ENCODE measurements around the gene SIDT2. TPM values are rescaled to one million over a fixed set of nuclear protein-coding genes. Genes with fewer than 3 reads are reported as not detected.

SIDT2 gene
- total RNA-seq, 3 donors from 2014 or later (not counting 1 experiment from before 2014, with no cell fraction given) = 80.0 to 111 (median 82.0) TPM

DNA sequence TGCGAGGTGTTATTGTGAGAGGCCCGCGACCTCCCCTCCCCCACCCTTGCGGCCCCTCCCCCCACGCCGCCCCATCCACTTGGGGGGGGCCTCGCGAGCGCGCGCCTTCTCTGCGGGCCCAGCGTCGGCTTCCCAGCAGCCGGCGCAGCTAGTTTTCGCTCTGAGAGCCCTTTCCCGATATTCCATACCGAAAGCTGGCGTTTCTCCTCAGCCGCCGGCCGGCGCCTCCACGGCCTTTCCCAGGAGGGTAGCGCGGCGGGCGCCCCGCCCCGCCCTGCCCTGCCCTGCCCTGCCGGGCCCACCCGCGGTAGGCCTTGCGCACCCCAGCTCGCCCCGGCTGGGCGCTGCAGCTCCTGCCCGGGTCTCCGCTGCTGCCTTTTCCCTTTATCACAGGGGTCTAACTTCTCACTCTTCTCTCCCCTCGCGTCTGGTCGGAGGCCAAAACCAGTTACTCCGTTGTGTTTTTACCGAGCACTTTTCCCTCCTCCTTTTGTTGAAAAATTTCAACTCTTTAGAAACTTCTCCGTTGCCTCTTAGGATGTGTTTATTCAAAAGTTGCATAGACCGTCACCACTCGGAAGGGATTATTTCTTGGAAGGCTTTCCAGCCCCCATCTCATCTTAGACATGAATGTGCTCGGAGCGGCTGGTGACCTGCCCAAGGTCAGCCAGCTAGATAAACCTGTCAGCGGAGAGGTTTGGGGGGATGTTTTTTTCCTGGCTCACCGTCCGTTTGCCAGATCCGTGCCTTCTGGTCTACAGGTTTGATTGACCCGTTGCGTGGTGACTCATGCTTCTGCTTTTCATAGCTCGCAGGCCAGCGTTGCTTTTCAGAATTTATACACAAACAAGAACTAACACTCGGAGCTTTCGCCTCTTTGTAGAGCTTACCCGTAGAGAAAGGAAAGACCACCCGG lies 33.8 kb upstream of the SIDT2 start:
- TF ChIP-seq, protein P1, sequence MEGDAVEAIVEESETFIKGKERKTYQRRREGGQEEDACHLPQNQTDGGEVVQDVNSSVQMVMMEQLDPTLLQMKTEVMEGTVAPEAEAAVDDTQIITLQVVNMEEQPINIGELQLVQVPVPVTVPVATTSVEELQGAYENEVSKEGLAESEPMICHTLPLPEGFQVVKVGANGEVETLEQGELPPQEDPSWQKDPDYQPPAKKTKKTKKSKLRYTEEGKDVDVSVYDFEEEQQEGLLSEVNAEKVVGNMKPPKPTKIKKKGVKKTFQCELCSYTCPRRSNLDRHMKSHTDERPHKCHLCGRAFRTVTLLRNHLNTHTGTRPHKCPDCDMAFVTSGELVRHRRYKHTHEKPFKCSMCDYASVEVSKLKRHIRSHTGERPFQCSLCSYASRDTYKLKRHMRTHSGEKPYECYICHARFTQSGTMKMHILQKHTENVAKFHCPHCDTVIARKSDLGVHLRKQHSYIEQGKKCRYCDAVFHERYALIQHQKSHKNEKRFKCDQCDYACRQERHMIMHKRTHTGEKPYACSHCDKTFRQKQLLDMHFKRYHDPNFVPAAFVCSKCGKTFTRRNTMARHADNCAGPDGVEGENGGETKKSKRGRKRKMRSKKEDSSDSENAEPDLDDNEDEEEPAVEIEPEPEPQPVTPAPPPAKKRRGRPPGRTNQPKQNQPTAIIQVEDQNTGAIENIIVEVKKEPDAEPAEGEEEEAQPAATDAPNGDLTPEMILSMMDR (IDR thresholded peaks at IDR 0.05) = no peak
- Histone ChIP-seq H3K4me1 (ENCODE audit: control insufficient read depth, insufficient read depth, low read length) (peaks cover 26% of the 10 kb centered on the region), H3K36me3 (ENCODE audit: control insufficient read depth, insufficient read depth, low read length) (peaks cover 11% of the 10 kb centered on the region), H3K9me3 (ENCODE audit: control insufficient read depth, insufficient read depth, low read length) (no peaks in the 10 kb centered on the region), H3K27me3 (ENCODE audit: control insufficient read depth, insufficient read depth, low read length) (no peaks in the 10 kb centered on the region), H3K4me3 (ENCODE audit: low read length) (peak overlapping the region; percentile 74), H3K27ac (ENCODE audit: low read length) (peak overlapping the region; percentile 74)
- peak; percentile 21 to 42 for DNase-seq
- peak; percentile 51 to 73 (median 57) for ATAC-seq
- Mint-ChIP-seq H3K4me1 (peaks cover 32 to 36% of the 10 kb centered on the region in 2 donors), H3K27ac (peak overlapping the region; percentile 89 to 93), H3K4me3 (peak overlapping the region; percentile 100), H3K27me3 (ENCODE audit: low read depth in 2 of 2) (peaks cover 10 to 25% of the 10 kb centered on the region in 2 donors), H3K36me3 (peaks cover 6% of the 10 kb centered on the region), H3K9me3 (no peaks in the 10 kb centered on the region)
- WGBS (ENCODE audit: insufficient coverage) = under 1% methylated on average over 61 of the region's 62 CpGs
- intact Hi-C loops (cut with micrococcal nuclease) = loop anchor here (1.0 to 2.0 kb wide), 3 partner anchors 34 to 86 kb away; partner anchors contain the start of genes SIDT2 and SIK3

DNA sequence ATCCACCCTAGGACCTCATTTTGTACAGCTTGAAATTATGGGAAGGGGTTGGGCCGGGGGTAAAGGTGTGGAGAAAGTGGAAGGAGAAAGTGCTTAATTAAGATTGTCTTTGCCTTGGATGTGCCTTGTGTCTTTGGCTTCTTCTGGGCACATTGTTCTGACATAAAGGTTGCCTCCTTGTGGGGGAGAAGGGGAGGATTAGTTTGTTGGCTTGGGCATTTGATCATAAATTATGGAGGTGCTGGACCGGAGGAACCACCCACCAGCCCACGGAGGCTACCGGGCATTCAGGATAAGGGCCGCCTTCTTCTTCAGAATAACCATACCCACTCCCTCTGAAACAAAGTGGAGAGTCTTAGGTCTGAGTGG lies 33.2 kb upstream of the SIDT2 start:
- Mint-ChIP-seq H3K4me1 (peaks cover 34 to 36% of the 10 kb centered on the region in 2 donors), H3K27ac (peak overlapping the region; percentile 89 to 93), H3K9me3 (no peaks in the 10 kb centered on the region), H3K36me3 (peaks cover 6% of the 10 kb centered on the region), H3K4me3 (peak overlapping the region; percentile 100), H3K27me3 (ENCODE audit: low read depth in 2 of 2) (peaks cover 3 to 18% of the 10 kb centered on the region in 2 donors)
- Histone ChIP-seq H3K4me1 (ENCODE audit: control insufficient read depth, insufficient read depth, low read length) (peaks cover 28% of the 10 kb centered on the region), H3K27ac (ENCODE audit: low read length) (peak overlapping the region; percentile 74), H3K9me3 (ENCODE audit: control insufficient read depth, insufficient read depth, low read length) (no peaks in the 10 kb centered on the region), H3K4me3 (ENCODE audit: low read length) (peak overlapping the region; percentile 74), H3K36me3 (ENCODE audit: control insufficient read depth, insufficient read depth, low read length) (peaks cover 14% of the 10 kb centered on the region), H3K27me3 (ENCODE audit: control insufficient read depth, insufficient read depth, low read length) (no peaks in the 10 kb centered on the region)
- WGBS (ENCODE audit: insufficient coverage) = 20% methylated on average over 5 of the region's 5 CpGs
- DNase-seq = peak in 1 of 2 donors; percentile 58
- TF ChIP-seq, protein P1 (IDR thresholded peaks at IDR 0.05) = no peak
- no peak for ATAC-seq
- intact Hi-C loops (cut with micrococcal nuclease) = loop anchor here (2.0 kb wide), 2 partner anchors 33 to 47 kb away; partner anchors contain the start of genes SIDT2 and SIK3

DNA sequence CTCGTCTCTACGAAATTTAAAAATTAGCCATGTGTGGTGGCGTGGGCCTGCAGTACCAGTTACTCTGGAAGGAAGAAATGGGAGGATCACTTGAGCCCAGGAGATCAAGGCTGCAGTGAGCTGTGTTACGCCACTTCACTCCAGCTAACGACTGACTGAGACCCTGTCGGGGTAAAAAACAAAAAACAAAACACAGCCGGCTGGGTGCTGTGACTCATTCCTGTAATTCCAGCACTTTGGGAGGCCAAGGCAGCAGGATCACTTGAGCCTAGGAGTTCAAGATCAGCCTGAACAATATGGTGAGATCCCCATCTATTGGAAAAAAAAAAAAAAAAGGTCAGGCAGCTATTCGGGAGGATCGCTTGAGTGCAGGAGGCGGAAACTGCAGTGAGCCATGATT lies 32.0 kb upstream of the SIDT2 start:
- TF ChIP-seq, protein P1 (IDR thresholded peaks at IDR 0.05) = no peak

More for the DNA sequence above, 32.0 kb upstream of the SIDT2 start:
- ATAC-seq (no peak), DNase-seq (no peak)
- H3K4me1 ChIP-seq (ENCODE audit: control insufficient read depth, insufficient read depth, low read length) = peaks cover 28% of the 10 kb centered on the region
- H3K27ac ChIP-seq (ENCODE audit: low read length) = no peak overlapping the region
- no peaks in the 10 kb centered on the region for H3K27me3 ChIP-seq (ENCODE audit: control insufficient read depth, insufficient read depth, low read length)
- H3K36me3 Mint-ChIP-seq = peaks cover 6% of the 10 kb centered on the region
- H3K27me3 Mint-ChIP-seq (ENCODE audit: low read depth in 2 of 2) = peaks cover 0 to 7% of the 10 kb centered on the region in 2 donors
- no peaks in the 10 kb centered on the region for H3K9me3 Mint-ChIP-seq
- H3K9me3 ChIP-seq (ENCODE audit: control insufficient read depth, insufficient read depth, low read length) = no peaks in the 10 kb centered on the region
- no peak overlapping the region for H3K4me3 ChIP-seq (ENCODE audit: low read length)
- H3K36me3 ChIP-seq (ENCODE audit: control insufficient read depth, insufficient read depth, low read length) = peaks cover 14% of the 10 kb centered on the region
- peak overlapping the region in 1 of 2 donors; percentile 89 for H3K27ac Mint-ChIP-seq
- H3K4me1 Mint-ChIP-seq = peaks cover 36 to 38% of the 10 kb centered on the region in 2 donors
- intact Hi-C loops (cut with micrococcal nuclease) = no loop called here
- peak overlapping the region; percentile 100 for H3K4me3 Mint-ChIP-seq
- WGBS (ENCODE audit: insufficient coverage) = 94% methylated on average over 10 of the region's 10 CpGs
